NB4 (cell line): ENCODE results near the gene TEKTIP1.
A peak's percentile ranks its signal among the peaks of the same experiment; 100 is the strongest.
"Not testable (repeated sequence)": the region's sequence is repeated elsewhere in the genome, so short reads cannot be mapped to it uniquely, and the experiment has no call there.

ENCODE experiments used
- DNase-seq: peaks from one replicate; pipeline ENCODE4 v3.0.0; 2010; ENCODE audit warnings: low read depth
- H3K4me3 ChIP-seq: one replicate; pipeline ENCODE4 v1.5.1; 2011; ENCODE audit warnings: mild to moderate bottlenecking, low read depth, low read length, moderate library complexity
- CTCF ChIP-seq: IDR thresholded peaks from one replicate; pipeline ENCODE4 v1.5.1; 2012; ENCODE audit warnings: low read depth, low read length
- MAX ChIP-seq: IDR thresholded peaks from 2 replicates; pipeline ENCODE4 v1.6.1; 2011; ENCODE audit warnings: low read depth, low read length
- MYC ChIP-seq: IDR thresholded peaks from 2 replicates; pipeline ENCODE4 v1.6.1; 2011; ENCODE audit warnings: low read depth, low read length
- POLR2A ChIP-seq: IDR thresholded peaks from 2 replicates; pipeline ENCODE4 v1.6.1; 2011; ENCODE audit warnings: mild to moderate bottlenecking; ENCODE audit not compliant: insufficient read length; ENCODE audit errors: extremely low read depth

TEKTIP1 gene

GRCh38 chr19:3501780-3502179 lies 37.2 kb upstream of the TEKTIP1 start:
- no peak for DNase-seq
- no peak overlapping the region for H3K4me3 ChIP-seq
- TF ChIP-seq MYC (no peak), MAX (no peak), CTCF (no peak), POLR2A (no peak)

GRCh38 chr19:3503036-3503572 lies 35.9 kb upstream of the TEKTIP1 start:
- no peak overlapping the region for H3K4me3 ChIP-seq
- DNase-seq = no peak
- no peak for TF ChIP-seq MAX
- TF ChIP-seq POLR2A = no peak
- TF ChIP-seq MYC = no peak
- TF ChIP-seq CTCF = no peak

GRCh38 chr19:3504735-3505134 lies 34.2 kb upstream of the TEKTIP1 start:
- DNase-seq = peak; percentile 21
- H3K4me3 ChIP-seq = no peak overlapping the region
- TF ChIP-seq MYC = no peak
- no peak for TF ChIP-seq MAX

- peak; percentile 44; the same call in 1 of the 2 replicates for TF ChIP-seq MYC
- peak; percentile 39 for TF ChIP-seq POLR2A
- no peak for TF ChIP-seq MAX
- H3K4me3 ChIP-seq = peak within 1 kb of the TSS; percentile 72
- DNase-seq = peak; percentile 95
Observed at GRCh38 chr19:3505598-3506383, 33.2 kb upstream of the TEKTIP1 start, which contains the start of gene FZR1. Gene FZR1, plus strand, starts transcription at chr19:3506311. Its CDS starts 16,679 bp downstream, at chr19:3522990.

- peak; percentile 39 for DNase-seq
- H3K4me3 ChIP-seq = peak overlapping the region; percentile 62
- no peak for TF ChIP-seq MYC
- no peak for TF ChIP-seq CTCF
Observed at GRCh38 chr19:3506384-3507340, 32.3 kb upstream of the TEKTIP1 start.

GRCh38 chr19:3507371-3508120 lies 31.4 kb upstream of the TEKTIP1 start:
- DNase-seq = no peak
- H3K4me3 ChIP-seq = peak overlapping the region; percentile 62
- no peak for TF ChIP-seq MAX
- no peak for TF ChIP-seq CTCF
- TF ChIP-seq MYC = no peak
- TF ChIP-seq POLR2A = no peak

- DNase-seq, H3K4me3 ChIP-seq: not testable (repeated sequence)
Observed at GRCh38 chr19:3508121-3508661, 30.8 kb upstream of the TEKTIP1 start.
